SK-N-SH treated with all-trans-retinoic acid at 6 μM for 48 hours (cell line): ENCODE results near the gene FBXL17.

Experiments used
- BACH2 ChIP-seq: fragments of 250-450 bp; sonication (Bioruptor Pico); IDR thresholded peaks from 2 replicates; pipeline ENCODE4 v1.9.0; 2021; ENCODE audit warnings: mild to moderate bottlenecking, borderline replicate concordance
- ESRRG ChIP-seq: fragments of 250-450 bp; sonication (Bioruptor Pico); IDR thresholded peaks from 2 replicates; pipeline ENCODE4 v1.6.1; 2021; ENCODE audit warnings: mild to moderate bottlenecking
- ISL1 ChIP-seq: fragments of 250-450 bp; sonication (Bioruptor Pico); IDR thresholded peaks from 2 replicates; pipeline ENCODE4 v2.1.2; 2022; ENCODE audit warnings: mild to moderate bottlenecking, moderate library complexity
- RARB ChIP-seq: fragments of 250-450 bp; sonication (Bioruptor Pico); IDR thresholded peaks from 2 replicates; pipeline ENCODE4 v1.8.0; 2021; ENCODE audit warnings: mild to moderate bottlenecking, moderate library complexity
- SNAI2 ChIP-seq: fragments of 250-450 bp; sonication (Bioruptor Pico); IDR thresholded peaks from 2 replicates; pipeline ENCODE4 v1.5.0; 2020; ENCODE audit warnings: mild to moderate bottlenecking, moderate library complexity
- TCF4 ChIP-seq: fragments of 250-450 bp; sonication (Bioruptor Pico); IDR thresholded peaks from 2 replicates; pipeline ENCODE4 v1.8.0; 2021; ENCODE audit warnings: mild to moderate bottlenecking, moderate library complexity, borderline replicate concordance
- ZC3H10 ChIP-seq: fragments of 250-450 bp; sonication (Bioruptor Pico); IDR thresholded peaks from 2 replicates; pipeline ENCODE4 v1.5.1; 2021; ENCODE audit warnings: mild to moderate bottlenecking, moderate library complexity
- ZFP3 ChIP-seq: fragments of 250-450 bp; sonication (Bioruptor Pico); IDR thresholded peaks from 2 replicates; pipeline ENCODE4 v1.5.0; 2020; ENCODE audit warnings: mild to moderate bottlenecking, moderate library complexity
- ZFP30 ChIP-seq: fragments of 450-650 bp; formaldehyde crosslinking; IDR thresholded peaks from 2 replicates; pipeline ENCODE4 v1.5.0; 2022; ENCODE audit warnings: mild to moderate bottlenecking, moderate library complexity
- ZNF70 ChIP-seq: fragments of 450-650 bp; formaldehyde crosslinking; IDR thresholded peaks from 2 replicates; pipeline ENCODE4 v1.5.0; 2020; ENCODE audit warnings: mild to moderate bottlenecking, moderate library complexity
- TF ChIP-seq, protein P1 (sequence below): fragments of 250-450 bp; sonication (Bioruptor Pico); IDR thresholded peaks from 2 replicates; pipeline ENCODE4 v1.8.0; 2020; ENCODE audit warnings: mild to moderate bottlenecking, moderate library complexity, borderline replicate concordance

DNA sequence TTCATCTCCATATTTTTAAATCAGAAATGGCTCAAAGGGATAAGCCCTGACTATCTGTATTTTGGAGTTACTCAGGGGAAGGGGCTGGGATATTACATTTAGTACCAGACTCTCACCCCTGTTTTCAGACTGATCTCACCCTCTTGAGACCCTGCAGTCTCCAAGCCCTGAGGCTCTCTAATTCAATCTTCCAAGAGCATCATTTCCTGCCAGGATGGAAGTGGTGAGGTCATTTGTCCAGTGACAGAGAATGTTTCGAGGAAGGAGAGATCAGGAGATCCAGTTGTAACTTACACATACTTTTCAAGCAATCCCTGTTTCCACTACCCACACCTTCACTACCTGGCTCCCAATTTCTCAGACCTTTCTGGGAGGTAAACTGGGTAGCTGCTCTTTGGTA, 415.7 kb downstream of the FBXL17 start:
- TF ChIP-seq ZNF70 (CRISPR knock-in tag) = no peak
- TF ChIP-seq BACH2 (CRISPR knock-in tag) = no peak
- no peak for TF ChIP-seq ZC3H10 (CRISPR knock-in tag)
- no peak for TF ChIP-seq ISL1 (CRISPR knock-in tag)
- TF ChIP-seq, protein P1, sequence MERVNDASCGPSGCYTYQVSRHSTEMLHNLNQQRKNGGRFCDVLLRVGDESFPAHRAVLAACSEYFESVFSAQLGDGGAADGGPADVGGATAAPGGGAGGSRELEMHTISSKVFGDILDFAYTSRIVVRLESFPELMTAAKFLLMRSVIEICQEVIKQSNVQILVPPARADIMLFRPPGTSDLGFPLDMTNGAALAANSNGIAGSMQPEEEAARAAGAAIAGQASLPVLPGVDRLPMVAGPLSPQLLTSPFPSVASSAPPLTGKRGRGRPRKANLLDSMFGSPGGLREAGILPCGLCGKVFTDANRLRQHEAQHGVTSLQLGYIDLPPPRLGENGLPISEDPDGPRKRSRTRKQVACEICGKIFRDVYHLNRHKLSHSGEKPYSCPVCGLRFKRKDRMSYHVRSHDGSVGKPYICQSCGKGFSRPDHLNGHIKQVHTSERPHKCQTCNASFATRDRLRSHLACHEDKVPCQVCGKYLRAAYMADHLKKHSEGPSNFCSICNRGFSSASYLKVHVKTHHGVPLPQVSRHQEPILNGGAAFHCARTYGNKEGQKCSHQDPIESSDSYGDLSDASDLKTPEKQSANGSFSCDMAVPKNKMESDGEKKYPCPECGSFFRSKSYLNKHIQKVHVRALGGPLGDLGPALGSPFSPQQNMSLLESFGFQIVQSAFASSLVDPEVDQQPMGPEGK (CRISPR knock-in tag) = no peak
- no peak for TF ChIP-seq ESRRG
- no peak for TF ChIP-seq TCF4 (CRISPR knock-in tag)
- TF ChIP-seq SNAI2 (CRISPR knock-in tag) = no peak
- no peak for TF ChIP-seq RARB (CRISPR knock-in tag)
- no peak for TF ChIP-seq ZFP30 (CRISPR knock-in tag)
- no peak for TF ChIP-seq ZFP3 (CRISPR knock-in tag)
